Midbrain (tissue), 1 donor: ENCODE data around the gene IER5.
"Not testable (repeated sequence)": the region's sequence is repeated elsewhere in the genome, so short reads cannot be mapped to it uniquely, and the experiment has no call there.

ENCODE experiments used
- DNase-seq: peaks from one replicate; lab custom pipeline; 2025; lab: John Stamatoyannopoulos, UW

Gene IER5

DNA sequence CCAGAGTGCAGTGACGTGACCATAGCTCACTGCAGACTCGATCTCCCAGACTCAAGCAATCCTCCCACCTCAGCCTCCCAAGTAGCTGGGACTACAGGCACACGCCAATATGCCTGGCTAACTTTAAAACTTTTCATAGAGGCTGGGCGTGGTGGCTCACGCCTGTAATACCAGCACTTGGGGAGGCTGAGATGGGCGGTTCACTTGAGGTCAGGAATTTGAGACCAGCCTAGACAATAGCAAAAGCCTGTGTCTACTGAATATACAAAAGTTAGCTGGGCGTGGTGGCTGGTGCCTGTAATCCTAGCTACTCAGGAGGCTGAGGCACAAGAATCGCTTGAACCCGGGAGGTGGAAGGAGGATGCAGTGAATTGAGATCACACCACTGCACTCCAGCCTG, 27.5 kb downstream of the IER5 start:
- not testable (repeated sequence) for DNase-seq

DNA sequence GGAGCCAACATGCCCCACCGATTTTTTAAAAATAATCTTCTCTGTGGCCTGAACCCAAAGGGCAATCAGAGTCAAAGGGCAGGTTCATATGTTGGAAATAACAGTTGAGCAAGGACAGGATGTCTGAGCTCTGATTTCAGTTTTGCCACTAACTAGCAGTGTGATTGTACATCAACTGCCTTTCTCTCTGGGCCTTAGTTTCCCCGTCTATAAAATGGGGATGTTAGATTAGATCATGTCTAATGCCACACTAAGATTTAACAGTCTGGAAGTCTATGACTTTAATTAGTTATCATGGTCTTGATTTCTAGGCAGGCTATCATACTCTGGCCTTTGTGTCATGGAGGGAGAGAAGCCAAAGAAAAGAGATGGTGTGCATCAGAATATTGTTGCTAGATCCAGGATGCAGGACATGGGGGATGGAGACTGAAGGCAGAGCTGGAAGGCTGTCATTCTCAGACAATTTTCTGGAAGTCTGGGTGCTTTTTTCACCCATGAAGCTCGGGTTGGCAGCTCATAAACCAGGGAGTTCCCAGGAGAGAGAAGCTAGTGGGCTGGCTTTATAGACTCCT, 28.4 kb downstream of the IER5 start:
- DNase-seq: no peak

GRCh38 chr1:181117648-181118449, 29.3 kb downstream of the IER5 start:
- no peak for DNase-seq

DNA sequence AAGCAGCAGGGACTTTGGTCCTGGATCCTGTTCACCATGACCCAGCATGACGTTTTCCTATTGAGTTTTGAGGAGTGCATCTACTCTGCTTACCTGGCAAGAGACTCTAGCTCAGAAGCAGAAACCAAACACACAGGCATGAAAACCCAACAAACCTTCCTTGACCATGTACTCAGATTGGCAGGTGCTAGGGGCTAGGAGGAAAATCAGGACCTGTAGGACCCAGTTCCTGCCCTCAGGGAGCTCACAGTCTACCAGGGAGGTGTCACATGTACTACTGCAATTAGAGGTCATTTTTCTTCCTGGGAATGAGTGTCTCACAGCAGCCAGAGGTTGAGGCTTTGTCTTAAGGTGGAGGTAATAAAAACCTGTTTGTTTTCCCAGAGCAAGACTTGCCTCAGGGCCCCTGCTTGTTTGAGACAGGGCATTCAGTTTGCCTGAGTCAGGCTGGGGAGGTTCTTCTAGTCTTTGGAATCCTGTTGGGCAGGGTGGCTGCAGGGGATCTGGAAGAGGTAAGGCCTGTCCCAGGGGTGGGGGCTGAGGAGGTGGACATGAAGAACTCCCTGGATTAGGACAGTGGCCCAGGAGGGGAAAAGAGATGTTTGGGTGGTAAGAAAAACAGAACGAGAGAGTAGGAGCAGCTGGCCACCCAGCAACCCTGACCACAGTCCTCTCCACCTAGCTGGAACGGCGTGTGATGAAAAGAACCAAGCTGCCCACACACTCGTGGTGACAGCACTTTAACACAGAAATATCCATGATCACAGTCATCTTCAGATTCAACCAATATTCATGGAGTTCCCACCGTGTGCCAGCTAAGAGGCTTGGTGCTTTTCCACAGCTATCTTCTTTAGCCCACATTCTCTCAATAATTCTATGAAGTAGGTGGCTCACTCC, 30.8 kb downstream of the IER5 start:
- DNase-seq: no peak

GRCh38 chr1:181120924-181121323, 32.4 kb downstream of the IER5 start:
- DNase-seq: no peak

- DNase-seq: no peak
Observed at GRCh38 chr1:181121498-181121897, 33.0 kb downstream of the IER5 start.

DNA sequence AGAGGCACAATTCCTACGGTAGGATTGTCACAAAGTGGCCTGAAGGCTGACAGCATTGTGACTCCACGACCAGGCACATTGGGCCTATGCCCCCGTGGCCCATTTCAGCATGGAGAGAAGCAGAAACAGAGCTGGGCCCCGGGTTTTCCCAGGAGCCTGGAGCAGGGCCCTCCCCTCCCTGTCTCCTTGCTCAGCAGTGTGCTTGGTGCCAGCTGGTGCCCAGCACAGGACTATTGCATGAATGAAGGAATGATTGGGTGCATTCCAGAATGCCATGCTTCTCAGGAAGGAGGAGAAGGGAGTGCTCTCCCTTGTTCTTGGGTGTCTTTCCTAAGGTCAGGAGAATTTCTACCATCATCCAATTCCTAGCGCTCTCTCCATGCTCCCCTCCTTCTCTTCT, 33.7 kb downstream of the IER5 start:
- no peak for DNase-seq

- DNase-seq: no peak
Observed at GRCh38 chr1:181123173-181123572, 34.7 kb downstream of the IER5 start.

DNA sequence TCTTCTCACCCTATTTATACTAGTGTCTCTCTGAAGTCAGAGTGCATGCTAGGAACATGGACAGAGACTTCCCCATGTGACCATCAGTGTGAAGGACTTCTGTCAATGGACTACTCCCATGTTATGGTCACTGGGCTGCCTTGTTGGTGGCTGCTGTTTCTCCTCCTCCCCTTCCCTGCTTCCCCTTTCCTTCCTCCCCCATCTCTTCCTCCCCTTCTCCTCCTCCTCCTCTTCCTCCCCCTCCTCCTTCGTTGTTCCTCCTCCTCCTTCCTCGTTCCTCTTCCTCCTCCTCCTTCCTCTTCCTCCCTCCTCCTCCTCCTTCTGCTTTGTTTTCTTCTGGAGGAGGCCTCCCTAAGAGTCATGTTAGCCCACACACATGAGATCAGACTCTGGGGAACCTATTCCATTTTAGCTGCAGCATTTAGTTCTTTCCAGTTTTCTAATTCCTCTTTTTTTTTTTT, 35.8 kb downstream of the IER5 start:
- no peak for DNase-seq

DNA sequence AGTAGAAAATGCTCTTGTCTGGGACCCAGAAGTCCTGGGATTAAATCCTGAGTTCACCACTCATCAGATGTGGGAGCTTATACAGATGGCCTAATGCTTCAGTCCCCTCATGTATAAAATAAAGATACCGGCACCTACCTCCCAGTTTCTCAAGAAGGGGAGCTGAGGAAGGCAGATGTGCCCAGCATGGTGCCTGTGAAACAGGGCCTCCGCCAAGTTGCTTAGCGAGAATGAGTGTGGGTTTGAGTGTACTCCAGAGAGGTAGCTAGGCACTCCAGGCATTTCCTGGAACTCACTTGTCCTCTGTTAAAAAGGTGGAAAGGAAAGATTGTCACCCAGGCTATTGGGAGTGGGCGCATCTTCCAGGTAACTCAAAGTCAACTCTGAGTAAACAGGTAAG, 37.8 kb downstream of the IER5 start:
- no peak for DNase-seq

- DNase-seq: no peak
Observed at GRCh38 chr1:181126871-181127587, 38.5 kb downstream of the IER5 start.

- no peak for DNase-seq
Observed at GRCh38 chr1:181127898-181128453, 39.5 kb downstream of the IER5 start.

DNA sequence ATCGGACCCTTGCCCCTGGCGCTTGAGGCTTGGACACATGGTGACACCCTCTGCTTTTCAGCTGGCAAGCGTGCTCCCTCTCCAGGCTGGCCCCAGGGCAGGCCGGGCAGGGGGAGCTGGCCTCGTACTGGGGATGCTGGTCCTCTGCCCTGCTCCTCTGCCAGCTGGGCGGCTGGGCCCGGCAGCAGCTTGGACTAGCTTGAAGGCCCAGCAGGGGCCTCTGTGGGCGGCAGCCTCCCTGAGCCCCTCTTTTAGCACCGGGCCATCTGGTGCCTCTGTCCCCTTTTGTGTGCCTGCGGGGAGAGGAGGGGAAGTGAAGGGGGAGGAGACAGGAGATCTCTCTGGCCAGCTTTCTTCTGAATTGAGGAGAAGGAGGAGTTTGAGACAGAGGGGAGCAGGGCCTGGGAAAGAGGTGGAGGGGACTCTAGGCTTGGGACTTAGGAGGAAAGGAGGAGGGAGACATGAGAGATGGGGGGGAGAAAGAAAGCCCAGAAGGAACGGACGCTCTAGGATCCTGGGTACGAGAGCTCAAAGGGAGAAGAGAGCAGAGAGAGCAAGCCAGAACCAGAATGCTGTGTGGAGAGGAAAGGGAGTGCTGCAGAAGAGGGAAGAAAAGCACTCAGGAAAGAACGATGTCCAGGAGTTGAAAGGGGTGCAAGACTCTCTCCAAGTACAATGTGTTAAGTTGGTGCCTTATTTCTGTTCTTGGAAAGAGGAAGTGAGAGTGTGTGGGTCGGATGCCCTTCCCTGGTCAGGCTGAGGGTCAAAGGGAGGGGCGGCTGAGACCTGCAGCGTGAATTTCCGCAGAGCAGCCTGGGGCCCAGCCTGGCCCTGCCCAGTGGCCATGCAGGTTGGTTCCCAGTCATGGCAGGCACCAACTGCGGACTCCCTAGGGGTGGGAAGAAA, 40.3 kb downstream of the IER5 start:
- DNase-seq: peak; percentile 20

DNA sequence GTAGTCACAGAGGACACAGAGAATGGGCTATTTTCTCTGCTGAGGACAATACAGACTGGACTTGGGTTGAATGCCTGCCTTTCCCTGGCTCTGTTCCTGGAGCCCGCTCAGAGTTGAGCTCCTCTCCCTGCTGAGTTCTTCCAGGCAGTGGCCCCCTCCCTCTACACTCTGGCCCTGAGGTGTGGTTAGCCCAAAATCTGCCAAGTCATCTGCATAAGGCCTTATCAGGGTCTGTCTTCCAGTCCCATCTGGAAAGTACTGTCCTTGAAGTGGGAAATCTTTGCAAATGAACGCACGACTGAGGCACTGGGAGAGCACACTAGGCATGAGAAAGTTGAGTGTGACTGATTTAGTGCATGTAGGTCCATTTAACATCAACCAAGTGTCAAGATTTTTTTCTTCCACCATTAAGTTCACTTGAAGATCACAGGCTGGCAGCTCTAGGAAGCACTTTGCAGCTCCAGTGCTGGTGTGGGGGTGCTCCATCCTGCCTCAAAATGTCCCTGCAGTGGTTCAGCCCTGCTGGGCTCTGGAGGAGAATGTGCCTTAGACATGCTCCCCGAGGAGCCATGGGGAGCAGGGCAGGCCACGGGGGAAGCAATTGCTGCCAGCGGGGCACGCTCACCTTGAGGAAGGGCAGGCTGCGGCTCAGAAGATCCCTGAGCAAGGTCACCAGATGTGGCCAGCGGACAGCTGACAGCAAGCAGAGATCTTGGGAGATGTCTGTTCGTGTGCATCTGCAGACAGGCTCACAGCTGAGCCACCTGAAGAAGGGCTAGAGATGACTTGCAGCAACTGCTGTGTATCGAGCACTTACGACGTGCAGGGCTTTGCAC, 41.5 kb downstream of the IER5 start:
- DNase-seq: peak; percentile 45

- DNase-seq: no peak
Observed at GRCh38 chr1:181131255-181131941, 42.9 kb downstream of the IER5 start.

DNA sequence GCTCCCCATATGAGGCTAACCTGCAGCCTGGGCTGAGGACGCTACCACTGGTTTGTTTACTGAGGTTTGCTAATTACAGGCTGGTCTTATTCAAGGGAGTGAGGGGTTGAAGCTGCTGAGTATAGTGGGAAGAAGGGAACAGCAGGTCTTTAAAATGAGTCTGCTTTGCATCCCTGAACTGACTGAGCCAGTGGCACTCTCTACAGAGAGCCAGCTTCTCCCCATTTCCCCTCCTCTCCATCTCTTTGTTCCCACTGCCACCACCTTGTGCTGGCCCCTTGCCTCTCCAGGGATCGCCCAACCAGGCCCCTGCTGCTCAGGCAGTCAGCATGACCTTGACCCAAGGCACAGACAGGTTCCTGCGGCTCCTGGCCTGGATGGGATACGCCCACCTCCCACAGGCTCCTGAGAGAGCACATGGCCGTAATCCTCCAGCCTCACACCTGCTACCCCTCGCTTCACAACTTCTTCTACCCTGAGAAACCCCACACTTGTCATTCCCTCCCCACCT, 45.0 kb downstream of the IER5 start:
- DNase-seq: no peak

DNA sequence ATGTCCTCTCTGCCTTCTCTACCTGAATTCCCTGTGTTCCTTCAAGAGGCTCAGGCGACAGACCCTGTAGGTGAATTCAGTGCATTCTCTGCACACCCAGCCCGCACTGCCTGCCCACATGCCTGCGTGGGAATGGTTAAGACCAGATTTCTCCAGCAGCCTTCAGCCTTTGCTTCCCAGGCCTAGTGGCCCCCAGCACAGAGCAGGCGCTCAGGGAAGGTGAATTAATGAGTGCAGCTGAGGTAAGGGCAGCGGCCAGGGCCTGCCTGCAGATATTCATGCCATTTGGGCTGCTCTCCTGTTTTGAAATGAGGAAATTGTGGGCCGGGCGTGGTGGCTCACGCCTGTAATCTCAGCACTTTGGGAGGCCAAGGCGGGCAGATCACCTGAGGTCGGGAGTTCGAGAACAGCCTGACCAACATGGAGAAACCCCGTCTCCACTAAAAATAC, 45.5 kb downstream of the IER5 start:
- no peak for DNase-seq

DNA sequence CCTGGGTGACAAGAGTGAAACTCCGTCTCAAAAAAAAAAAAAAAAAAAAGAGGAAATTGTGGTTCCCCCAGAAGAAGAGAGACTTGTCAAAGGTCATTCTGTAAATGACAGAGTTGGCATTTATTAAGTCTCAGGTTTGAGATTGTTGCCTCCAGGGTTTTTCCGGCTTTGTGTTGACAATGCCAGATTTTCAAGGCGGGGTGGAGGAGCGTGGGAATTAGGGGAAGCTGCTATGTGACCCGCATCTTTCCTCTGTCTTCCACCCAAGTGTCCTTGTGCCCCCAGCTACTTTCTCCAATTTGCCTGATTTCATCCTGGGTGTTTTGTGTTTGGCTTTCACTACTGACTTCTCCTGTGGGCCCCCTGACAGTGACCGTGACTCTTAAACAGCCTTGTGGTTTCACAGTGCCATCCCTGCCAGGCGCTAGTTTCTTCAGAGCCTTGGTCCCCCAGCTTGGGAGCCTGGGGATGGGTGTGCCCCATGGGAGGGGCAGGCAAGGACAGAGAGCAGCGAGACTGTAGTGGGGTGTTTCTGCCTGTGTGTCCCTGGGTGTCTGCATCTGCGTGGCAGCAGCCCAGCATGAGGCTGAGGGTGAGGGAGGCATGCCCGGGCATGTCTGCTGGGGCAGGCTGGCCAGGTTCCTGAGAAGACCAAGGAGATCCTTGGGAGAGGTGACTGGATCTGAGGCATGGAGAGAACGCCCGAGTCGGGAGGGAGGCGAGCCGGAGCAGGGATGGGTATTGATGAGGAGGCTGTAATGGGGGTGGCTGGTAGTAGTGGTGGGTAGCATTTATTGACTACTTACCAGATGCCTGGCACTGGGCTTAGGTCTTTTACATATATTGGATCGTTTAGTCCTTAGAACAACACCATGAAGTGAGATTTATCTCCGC, 46.3 kb downstream of the IER5 start:
- no peak for DNase-seq
